Fibroblast of lung (primary cell): ENCODE measurements around the gene ISG20.

ENCODE experiments used
- CTCF ChIP-seq, 2 donors: IDR thresholded peaks in 1 of 2; conservative IDR thresholded peaks in 1 of 2; 1 replicate in 1 of 2; 2 replicates in 1 of 2; pipeline ENCODE4 v1.5.1; 2011 to 2012; ENCODE audit warnings: low read length in 2 of 2, control low read depth in 1 of 2, inconsistent platforms in 1 of 2, low read depth in 1 of 2, mild to moderate bottlenecking in 1 of 2
- EZH2 ChIP-seq: IDR thresholded peaks from 2 replicates; pipeline ENCODE4 v1.5.1; 2012; ENCODE audit warnings: low read length, control low read depth, mild to moderate bottlenecking; ENCODE audit errors: missing control alignments

- TF ChIP-seq EZH2 (no peak), CTCF (conservative IDR thresholded peaks at IDR 0.05 in 1 of 2, IDR thresholded peaks at IDR 0.05 in 1 of 2; ENCODE audit: low read depth in 1 of 2, low read length in 2 of 2) (no peak)
Observed at GRCh38 chr15:88646088-88646405, 7.2 kb downstream of the ISG20 start.
